Measurements from ENCODE around the gene CLIC4.
"Not testable (repeated sequence)": the region's sequence is repeated elsewhere in the genome, so short reads cannot be mapped to it uniquely, and the experiment has no call there.

Gene CLIC4

DNA sequence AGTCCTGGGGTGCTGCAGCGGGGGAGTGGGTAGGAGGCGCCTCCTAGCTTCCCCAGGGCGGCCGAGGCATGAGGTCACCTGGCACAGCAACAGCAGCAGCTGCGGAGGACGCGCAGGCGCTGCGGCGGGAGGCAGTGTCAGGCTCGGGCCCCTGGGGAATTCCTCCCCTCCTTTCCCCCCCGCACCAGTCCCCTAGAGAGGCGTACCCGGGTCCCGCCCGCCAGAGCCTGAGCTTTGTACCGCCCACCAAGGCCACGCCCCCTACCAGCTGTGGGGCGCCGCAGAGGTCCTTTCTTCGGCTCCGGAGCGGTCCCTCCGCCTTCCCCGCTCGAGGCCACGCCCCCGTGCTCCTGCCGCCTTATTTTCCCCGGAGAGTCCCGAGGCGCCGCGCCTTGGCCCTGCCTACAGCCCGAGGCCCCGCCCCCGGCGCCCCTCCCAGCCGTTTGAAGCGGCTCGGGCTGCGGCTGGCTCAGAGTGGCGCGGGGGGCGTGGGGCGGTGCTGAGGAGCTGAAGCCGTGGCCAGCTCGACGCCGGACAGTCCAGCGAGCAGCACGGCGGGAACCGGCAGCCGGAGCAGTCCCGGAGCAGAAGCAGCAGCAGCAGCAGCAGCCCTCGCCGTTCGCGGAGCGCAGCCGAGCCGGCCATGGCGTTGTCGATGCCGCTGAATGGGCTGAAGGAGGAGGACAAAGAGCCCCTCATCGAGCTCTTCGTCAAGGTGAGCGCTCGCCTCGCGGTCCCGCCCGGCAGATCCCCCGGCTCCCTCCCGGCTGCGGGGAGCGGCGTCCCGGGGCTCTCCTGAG, at the start of gene CLIC4:
Gene CLIC4, plus strand, starts transcription at position 537 of the 800 bp plus-strand sequence. Its CDS starts 107 bp downstream, at position 644.
- DNase-seq: peak; percentile 87 to 92

DNA sequence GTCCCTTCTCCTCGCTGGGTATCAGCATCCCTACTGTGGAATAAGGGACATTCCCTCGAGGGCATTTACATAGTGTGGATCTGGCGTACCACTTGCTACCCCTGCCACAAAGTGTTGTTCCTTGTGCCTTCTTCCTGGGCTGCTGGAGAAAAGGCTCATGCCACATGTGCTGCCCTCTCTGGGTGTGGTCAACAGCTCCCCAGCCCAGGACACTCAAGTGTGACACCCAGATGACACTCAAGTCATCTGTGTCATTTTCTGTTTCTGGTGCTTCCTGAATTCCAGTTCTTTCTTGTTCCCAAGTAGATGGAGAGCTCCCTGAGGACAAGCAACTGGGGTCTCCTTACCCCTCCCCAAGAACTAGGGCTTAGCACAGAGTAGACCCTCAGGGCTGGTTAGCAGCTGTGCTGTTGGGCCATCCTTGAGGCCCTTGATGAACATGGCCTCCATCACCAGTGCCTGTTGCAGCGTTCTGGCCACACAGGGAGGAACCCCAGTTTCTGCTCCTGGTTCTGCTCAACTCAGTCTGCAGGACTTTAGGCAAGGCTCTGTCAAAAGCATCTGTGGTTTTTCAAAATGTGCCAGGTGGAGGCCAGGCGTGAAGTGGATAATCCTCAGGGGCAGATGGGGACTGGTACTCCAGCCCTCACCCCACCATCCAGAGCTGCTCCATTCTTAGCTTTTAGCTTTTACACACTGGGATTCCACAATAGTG, 49.0 kb upstream of the CLIC4 start:
- no peak for DNase-seq

DNA sequence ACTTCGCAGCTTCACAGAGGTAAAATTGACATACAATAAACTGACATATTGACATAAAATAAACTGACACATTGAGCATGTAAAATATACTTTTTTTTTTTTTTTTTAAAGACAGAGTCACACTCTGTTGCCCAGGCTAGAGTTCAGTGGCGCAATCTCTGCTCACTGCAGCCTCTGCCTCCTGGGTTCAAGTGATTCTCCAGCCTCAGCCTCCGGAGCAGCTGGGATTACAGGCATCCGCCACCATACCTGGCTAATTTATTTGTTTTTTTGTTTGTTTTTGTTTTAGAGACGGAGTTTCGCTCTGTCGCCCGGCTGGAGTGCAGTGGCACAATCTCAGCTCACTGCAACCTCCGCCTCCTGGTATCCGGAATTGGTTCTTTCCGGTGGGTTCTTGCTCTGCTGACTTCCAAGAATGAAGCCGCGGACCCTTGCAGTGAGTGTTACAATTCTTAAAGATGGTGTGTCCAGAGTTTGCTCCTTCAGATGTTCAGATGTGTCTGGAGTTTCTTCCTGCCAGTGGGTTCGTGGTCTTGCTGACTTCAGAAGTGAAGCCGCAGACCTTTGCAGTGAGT, 48.4 kb upstream of the CLIC4 start:
- DNase-seq: no peak

DNA sequence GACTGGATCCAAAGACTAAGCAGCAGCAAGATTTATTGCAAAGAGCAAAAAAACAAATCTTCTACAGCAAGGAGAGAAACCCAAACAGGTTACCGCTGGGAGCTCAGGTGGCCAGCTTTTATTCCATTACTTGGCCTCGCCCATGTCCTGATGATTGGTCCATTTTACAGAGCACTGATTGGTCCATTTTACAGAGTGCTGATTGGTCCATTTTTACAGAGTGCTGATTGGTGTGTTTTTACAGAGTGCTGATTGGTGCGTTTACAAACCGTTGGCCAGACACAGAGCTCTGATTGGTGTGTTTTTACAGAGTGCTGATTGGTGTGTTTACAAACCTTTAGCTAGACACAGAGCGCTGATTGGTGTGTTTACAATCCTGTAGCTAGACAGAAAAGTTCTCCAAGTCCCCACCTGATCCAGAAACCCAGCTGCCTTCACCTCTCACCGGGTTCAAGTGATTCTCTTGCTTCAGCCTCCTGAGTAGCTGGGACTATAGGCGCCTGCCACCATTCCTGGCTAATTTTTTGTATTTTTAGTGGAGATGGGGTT, 47.7 kb upstream of the CLIC4 start:
- not testable (repeated sequence) for DNase-seq

DNA sequence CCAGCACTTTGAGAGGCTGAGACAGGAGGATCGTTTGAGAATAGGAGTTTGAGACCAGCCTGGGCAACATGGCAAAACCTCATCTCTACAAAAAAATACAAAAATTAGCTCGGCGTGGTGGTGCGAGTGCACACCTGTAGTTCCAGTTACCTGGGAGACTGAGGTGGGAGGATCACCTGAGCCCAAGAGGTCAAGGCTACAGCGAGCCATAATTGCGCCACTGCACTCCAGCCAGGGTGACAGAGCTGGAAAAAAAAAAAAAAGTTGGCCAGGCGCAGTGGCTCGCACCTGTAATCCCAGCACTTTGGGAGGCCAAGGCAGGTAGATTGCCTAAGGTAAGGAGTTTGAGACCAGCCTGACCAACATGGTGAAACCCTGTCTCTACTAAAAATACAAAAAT, 46.9 kb upstream of the CLIC4 start:
- DNase-seq: not testable (repeated sequence)

DNA sequence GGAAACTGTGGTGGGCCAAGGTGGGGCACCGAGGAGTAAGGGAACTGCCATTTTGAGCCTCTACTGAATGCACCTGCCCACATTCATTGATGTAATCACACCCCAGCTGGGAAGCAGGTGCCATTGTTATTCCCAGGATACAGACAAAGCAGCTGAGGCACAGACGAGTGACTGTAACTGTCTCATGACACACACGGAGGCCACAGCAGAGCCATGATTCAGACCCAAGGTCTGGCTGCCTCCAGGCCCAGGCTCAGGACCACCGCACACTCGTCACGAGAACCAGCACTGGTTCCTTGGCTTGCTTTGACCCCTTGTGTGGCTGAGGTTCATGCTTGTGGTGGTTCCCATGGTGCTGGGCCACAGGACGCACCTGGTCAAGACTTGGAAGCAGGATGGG, 45.6 kb upstream of the CLIC4 start:
- no peak for DNase-seq

DNA sequence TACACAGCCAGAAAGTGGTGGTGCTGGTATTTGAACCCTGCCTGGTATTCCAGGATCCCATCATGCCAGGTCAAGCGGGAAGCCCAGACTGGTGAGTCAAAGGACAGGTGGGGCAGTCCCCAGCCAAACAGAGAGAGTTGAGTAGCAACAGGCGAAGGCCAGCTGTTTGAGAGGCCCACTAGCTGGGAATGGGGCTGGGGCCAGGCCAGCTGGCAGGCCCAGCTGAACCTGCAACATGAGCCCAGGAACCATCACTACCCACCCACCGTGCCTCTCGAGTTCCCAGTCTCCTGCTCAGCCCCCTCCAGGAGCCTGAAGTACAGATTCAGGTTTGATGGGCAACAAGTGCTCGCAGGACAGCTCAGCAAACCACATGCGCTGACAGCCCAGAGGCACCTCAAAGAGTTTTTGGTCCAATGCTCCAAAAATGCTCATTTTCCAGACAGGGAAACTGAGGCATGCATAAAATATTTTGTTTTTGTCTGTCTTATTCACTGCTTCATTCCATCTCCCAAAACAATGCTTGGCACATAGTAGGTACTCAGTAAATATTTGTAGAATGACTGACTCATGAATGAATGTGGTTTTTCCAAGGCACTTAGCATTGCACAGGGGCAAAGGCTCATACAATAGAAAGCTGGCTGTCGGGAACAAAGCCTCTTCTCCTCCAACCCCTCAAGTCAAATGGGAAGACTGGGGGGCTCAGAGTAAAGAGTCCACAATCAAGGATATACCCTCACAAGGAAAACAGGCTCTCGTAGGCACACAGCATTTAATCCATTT, 42.5 kb upstream of the CLIC4 start:
- no peak for DNase-seq

DNA sequence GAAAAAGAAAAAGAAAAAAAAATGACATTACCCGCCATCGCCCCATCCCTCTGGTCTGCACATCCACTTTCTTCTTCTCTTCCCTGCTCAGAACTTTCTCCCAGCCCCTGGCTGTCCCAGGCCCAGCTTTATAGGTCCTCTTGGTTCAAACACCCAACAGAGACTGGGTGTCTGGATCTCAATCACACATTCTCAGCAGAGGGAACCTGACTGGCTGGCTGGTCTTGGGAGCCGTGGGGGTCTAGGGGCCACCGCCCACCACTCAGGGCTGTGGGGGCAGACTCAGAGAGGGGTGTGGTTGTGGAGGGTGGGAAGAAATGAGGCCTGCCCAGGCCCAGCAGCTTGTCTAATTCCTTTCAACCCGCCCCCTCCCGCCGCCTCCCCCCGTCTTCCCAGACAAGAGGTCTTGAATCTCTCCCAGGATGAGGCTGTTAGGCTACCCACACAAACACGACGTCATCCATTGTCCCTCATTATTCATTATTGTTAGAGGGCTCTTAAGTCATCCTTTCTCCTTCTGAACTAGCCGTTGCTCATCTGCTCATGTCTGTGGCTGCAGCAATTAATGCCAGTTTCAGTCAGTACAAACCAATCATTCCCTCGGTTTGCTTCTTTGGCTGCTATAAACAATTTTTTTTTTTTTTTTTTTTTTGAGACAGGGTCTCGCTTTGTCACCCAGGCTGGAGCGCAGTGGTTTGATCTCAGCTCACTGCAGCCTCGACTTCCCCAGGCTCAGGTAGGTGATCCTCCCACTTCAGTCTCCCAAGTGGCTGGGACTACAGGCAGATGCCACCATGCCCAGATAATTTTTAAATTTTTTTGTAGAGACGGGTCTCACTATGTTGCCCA, 40.6 kb upstream of the CLIC4 start:
- no peak for DNase-seq

DNA sequence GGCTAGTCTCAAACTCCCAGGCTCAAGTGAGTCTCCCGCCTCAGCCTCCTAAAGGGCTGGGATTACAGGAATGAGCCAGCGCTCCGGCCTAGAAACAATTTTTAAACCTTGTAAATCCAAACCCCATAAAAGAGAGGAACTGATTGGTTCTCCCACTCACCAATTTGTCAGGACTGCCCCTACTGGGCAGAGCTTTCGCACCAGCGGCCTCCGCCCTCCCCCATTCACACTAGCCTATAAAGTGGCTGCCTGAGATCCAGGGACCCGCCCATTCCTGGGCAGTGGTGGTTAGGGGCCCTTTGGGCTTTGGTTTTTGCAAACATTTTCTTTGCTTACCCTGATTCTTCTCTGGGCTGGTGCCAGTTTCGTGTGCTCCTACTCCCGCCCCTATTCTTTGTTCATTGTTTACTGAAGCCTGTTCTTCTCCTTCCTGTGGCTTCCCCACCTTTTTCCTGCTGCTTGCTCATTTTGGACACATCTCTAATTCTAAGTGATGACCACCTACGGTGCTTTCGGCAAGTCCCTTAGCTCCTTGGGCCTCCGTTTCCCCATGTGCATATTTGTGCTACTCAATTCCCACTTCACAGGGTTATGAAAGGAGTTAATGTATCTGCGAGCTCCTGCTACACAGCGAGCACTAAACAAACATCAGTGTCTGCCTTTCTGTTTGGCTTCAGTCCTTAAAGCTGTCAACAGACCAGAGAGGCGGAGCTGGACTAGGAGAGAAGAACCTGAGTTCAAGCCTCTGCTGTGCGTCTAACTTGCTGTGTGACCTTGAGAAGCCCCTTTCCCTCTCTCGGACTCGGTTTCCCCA, 39.8 kb upstream of the CLIC4 start:
- no peak for DNase-seq

DNA sequence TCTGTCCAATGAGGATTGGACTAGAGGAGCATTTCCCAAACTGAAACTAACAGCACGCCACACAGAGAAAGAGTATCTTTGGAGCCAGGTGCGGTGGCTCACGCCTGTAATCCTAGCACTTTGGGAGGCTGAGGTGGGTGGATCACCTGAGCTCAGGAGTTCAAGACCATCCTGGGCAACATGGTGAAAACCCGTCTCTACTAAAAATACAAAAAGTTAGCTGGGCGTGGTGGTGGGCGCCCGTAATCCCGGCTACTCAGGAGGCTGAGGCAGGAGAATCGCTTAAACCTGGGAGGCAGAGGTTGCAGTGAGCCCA, 39.2 kb upstream of the CLIC4 start:
- not testable (repeated sequence) for DNase-seq

DNA sequence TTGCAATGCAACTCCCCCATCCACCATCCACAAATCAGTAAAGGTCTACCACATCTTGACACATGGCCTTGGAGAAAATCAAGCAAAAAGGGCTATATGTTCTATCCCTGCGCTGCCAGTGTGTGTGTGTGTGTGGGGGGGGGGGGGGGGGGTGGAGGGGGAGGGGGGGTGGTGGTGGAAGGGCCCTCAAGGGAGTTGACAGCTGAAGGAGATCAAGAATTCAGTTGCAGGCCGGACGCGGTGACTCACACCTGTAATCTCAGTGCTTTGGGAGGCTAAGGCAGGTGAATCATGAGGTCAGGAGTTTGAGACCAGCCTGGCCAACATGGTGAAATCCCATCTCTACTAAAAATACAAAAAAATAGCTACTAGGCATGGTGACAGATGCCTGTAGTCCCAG, 37.6 kb upstream of the CLIC4 start:
- DNase-seq: no peak

DNA sequence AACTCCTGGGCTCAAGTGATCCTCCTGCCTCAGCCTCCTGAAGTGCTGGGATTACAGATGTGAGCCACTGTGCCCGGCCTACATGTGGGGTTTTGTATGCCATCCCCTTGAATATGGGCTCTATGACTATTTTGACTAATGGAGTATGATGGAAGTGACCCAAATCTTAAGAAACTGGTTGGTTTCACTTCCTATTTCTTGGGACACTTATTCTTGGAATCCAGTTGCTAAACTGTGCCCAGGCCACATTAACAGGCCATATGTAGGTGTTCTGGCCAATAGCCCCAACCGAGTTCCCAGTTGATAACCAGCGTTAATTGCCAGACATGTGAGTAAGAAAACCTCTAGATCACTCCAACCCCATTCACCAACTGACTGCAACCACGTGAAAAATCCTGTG, 36.3 kb upstream of the CLIC4 start:
- DNase-seq: peak; percentile 40 to 52

DNA sequence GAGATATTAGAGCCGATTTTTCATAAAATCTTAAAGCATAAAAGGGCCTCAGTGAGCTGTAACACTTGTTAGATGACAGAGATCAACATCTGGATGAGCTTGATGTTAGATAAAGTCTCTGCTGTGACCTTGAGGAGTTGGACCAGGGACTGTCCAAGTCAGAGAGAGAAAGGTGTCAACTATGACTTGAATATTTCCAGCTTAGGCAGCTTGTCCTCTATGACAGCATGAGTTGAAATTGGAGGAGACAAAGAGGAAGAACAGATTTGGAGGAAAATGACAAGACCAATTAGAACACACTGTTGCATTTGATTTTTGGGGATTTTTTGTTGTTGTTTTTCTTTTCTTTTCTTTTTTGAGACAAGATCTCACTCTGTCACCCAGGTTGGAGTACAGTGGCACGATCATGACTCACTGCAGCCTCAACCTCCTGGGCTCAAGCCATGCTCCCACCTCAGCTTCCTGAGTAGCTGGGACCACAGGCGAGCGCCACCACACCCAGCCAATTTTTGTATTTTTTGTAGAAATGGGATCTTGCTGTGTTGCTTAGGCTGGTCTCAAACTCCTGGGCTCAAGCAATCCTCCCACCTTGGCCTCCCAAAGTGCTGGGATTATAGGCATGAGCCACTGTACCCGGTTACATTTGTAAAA, 35.3 kb upstream of the CLIC4 start:
- DNase-seq: no peak

DNA sequence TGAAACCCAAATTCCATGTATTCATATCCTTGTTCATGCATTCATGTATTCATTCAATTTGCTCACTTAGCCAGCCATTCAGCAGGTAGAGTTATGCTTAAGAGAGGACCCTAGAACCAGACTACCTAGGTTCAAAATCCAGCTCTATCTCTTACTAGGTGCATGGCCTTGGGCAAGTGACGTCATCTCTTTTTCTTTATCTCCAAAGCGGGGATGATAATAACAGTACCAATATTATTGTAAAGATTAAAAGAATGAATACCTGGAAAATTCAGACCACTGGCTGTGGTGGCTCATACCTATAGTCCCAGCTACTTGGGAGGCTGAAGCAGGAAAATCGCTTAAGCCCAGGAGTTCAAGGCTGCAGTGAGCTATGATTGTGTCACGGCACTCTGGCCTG, 33.9 kb upstream of the CLIC4 start:
- no peak for DNase-seq

DNA sequence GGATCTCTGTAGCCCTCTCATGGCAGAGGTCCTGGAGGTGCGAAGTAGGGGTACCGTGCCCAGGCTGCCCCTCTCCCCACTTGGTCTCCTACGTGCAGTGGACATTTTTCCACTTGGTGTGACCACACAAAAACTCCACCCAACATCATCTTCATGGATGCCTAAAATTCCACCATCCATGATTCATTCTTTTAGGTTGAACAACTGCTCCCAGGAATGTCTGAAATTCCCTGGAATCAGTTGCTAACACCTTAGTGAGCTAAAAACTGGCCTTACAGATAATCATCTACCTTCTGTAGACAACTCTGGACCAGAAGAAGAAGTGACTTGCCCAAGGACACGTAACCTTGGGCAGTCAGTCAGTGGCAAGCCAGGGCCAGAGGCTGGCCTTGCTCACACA, 32.1 kb upstream of the CLIC4 start:
- no peak for DNase-seq

DNA sequence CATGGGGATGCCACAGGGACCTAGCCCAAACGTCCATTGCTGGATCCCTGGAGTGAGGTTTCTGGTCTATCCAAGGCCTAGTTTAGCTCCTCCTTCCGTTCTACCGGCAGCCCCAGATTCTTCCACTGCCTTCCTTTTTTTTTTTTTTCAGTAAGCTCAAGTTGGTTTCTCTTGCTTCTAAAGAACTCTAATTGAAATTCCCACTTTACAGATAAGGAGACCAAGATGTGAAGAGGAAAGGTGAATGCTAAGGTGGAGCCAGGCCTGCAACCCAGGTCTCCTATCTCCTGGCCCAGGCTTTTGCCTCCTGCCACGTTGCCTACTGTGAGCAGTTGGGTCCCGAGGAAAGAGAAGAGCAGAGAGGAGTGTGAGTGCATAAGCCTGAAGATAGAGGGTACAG, 31.5 kb upstream of the CLIC4 start:
- DNase-seq: peak in 1 of 2 experiments; percentile 17

DNA sequence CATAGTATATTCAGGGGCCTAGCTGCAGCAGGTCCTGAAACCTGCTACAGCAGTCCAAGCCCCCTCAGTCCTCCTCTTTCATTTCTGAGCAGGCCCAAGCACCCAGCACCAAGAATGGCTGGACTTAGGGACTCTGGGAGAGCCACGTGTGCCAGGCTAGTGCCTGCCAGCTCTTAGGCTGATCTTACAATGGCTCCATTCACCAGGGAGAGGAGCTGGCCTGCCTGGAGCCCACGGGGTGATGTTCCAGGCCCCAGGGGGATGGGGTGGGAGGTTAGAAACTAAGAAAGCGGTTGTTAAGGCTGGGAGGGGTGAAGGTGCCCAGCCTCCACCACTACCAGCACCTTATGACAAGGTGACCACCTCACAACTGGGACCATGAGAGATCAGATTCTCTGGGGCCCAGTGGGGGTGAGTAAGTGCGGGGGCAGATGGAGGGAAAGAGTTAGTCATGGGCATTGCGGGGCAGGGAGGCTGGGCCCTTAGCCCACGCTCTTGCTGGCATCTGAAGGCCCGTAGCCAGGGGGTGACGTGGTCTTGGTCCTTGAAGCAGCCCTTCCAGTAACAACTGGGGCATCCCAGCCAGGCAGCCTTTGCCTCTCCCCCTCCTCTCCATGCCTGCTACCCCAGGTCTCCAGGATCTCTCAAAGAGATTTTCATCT, 30.3 kb upstream of the CLIC4 start:
- DNase-seq: no peak

DNA sequence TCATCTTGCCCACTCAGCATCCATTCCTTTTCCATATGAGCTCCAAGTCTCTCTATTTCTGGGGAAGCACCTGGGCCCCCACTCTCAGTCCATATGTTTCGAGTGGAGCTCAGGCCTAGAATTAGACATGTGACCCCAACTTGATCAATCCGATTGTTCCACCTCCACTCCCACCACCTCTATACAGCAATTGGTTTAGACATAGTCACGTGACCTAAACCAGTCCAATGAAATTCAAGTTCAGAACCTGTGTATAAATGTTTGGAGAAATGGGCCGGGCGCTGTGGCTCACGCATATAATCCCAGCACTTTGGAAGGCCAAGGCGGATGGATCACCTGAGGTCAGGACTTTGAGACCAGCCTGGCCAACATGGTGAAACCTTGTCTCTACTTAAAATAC, 29.6 kb upstream of the CLIC4 start:
- DNase-seq: no peak

DNA sequence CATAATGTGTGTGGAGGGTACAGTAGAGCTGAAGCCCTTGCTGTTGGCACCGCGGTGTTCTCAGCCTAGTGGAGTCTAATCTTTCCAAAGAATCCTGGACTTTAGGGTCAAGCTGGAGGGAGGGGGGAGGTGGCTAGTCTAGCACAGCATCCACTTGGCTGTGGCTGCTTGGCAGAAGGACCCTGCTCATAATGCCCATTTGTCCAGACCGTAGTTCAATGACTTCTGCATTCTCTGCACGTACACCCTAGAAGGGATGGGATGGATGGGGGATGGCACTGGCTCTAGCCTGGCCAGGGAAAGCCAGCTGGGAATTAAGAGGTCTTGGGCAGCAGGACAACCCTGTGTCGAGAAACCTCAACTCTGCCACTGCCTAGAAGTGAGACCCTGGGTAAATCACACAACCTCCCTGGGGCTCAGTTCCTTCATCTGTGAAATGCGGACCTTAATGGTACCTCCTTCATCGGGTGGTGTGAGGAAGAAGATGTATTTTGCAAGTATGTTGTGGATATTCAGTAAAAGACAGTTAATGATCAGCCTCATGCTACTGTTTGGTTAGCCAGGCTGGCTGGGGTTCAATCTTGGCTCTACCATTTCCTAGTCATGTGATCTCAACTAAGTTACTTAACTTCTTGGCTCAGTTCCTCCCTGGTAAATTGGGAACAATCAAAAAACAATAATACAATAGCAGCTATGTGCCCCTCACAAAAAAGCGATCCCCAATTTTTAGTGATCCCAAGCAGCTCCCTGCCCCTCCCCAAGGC, 27.2 kb upstream of the CLIC4 start:
- DNase-seq: no peak

Measured in AML-193 (cell line).